GM12875 (cell line): Measurements from ENCODE around the gene DNM3.

Experiments
- H3K4me3 ChIP-seq: one replicate; pipeline ENCODE4 v1.5.1; 2011; ENCODE audit warnings: low read depth, low read length, control low read depth
- TF ChIP-seq, protein P1 (sequence below): IDR thresholded peaks from 2 replicates; pipeline ENCODE4 v1.5.1; 2011; ENCODE audit warnings: low read depth, mild to moderate bottlenecking, control low read depth, inconsistent platforms, low read length, moderate library complexity, borderline replicate concordance; ENCODE audit not compliant: insufficient read depth

Gene DNM3

GRCh38 chr1:172320733-172321132, 479.4 kb downstream of the DNM3 start:
- TF ChIP-seq, protein P1, sequence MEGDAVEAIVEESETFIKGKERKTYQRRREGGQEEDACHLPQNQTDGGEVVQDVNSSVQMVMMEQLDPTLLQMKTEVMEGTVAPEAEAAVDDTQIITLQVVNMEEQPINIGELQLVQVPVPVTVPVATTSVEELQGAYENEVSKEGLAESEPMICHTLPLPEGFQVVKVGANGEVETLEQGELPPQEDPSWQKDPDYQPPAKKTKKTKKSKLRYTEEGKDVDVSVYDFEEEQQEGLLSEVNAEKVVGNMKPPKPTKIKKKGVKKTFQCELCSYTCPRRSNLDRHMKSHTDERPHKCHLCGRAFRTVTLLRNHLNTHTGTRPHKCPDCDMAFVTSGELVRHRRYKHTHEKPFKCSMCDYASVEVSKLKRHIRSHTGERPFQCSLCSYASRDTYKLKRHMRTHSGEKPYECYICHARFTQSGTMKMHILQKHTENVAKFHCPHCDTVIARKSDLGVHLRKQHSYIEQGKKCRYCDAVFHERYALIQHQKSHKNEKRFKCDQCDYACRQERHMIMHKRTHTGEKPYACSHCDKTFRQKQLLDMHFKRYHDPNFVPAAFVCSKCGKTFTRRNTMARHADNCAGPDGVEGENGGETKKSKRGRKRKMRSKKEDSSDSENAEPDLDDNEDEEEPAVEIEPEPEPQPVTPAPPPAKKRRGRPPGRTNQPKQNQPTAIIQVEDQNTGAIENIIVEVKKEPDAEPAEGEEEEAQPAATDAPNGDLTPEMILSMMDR = no peak
- no peak overlapping the region for H3K4me3 ChIP-seq

DNA sequence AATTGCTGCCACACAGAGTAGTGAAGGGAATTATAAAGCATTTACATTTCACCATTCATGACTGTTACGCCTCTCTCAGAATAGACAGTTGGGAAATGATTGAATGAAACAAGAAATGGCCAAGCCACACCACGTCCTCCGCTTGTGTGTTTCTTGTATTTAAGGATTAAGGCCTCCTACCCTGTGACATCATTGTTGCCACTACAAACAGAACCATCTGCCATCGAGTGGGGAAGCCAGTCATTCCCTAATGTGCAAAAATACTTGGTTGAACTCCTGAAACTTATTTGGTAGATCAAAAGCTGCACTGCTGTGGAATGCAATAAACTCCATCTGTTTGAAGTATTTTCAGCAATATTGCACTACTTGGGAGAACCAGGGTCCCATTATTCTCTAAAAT, 480.2 kb downstream of the DNM3 start:
- TF ChIP-seq, protein P1 = no peak
- no peak overlapping the region for H3K4me3 ChIP-seq

DNA sequence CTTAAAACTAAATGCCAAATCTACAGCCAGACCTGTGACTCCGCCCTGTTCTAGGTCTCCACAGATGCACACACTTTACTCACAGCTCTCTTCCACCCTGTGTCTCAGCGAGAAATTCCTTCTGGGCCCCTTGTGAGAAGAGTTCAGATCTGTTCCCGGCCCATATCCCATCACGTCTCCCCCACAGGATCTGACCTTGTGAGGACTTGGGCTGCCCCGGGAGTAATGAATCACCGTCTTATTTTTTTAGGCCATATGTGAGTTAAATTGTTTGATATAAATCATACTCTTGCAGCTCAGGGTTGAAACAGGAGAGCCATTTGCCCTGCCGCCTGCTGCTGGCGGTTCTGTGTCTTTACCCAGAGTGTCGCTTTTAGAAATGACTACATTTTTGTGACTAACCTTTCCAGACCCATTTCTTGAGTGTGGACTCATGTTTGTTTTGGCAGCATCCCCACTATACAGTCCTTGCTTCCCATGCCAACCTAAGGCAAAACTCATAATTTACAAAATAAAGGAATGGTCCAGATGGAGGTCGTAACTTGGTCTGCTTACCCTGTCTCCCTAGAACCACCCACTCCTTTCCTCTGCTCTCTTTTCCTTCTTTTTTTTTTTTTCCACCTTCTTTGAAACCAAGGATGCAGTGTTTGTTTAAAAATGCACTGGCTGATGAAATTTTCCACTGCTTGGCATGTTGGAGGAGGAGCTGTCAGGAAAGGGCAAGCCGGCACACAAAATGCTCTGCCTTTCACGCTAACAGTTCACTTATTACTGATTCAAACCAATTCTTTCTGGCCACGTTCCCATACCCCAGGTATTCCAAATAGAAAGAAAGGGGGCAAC, 481.1 kb downstream of the DNM3 start:
- H3K4me3 ChIP-seq = no peak overlapping the region
- TF ChIP-seq, protein P1 = no peak

- TF ChIP-seq, protein P1 = no peak
Measured at GRCh38 chr1:172323686-172324085, 482.4 kb downstream of the DNM3 start.

GRCh38 chr1:172324086-172324485, 482.8 kb downstream of the DNM3 start:
- TF ChIP-seq, protein P1 = no peak
- H3K4me3 ChIP-seq = no peak overlapping the region

More at GRCh38 chr1:172323686-172324085, 482.4 kb downstream of the DNM3 start:
- H3K4me3 ChIP-seq = no peak overlapping the region

DNA sequence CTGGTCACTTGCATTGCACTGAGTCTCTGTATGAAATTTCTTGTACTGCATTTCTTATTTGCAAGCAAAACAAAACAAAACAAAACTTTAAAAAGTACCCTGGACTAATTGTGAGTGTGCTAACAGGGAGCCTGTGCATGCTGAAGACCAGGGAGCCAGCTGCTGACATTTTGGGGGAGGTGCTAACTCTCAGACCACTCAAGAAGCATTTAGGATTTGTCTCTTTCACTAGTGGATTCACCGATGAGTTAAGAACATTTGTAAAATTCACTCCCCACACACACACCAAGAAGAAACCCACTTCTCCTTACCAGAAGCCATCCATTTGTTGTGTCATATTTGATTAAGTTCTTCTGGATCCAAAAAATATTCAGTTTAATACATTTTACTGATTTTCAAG, 483.5 kb downstream of the DNM3 start:
- TF ChIP-seq, protein P1 = no peak
- no peak overlapping the region for H3K4me3 ChIP-seq

- TF ChIP-seq, protein P1 = no peak
- H3K4me3 ChIP-seq = no peak overlapping the region
Measured at GRCh38 chr1:172325531-172325930, 484.2 kb downstream of the DNM3 start.
